HUES48 (cell line): Measurements from ENCODE around the gene SLC4A5.

Source experiments
- H3K27ac ChIP-seq: one replicate; pipeline ENCODE4 v1.7.0; 2013; ENCODE audit warnings: low read depth, low read length, inconsistent platforms
- H3K27me3 ChIP-seq: 2 replicates; pipeline ENCODE4 v1.6.1; 2013; ENCODE audit warnings: mild to moderate bottlenecking, low read length; ENCODE audit not compliant: control insufficient read depth, insufficient read depth
- H3K36me3 ChIP-seq: 2 replicates; pipeline ENCODE4 v1.6.1; 2013; ENCODE audit warnings: low read length; ENCODE audit not compliant: control insufficient read depth, insufficient read depth
- H3K4me1 ChIP-seq: 2 replicates; pipeline ENCODE4 v1.6.1; 2013; ENCODE audit warnings: mild to moderate bottlenecking, low read length; ENCODE audit not compliant: control insufficient read depth, insufficient read depth
- H3K4me3 ChIP-seq: 2 replicates; pipeline ENCODE4 v1.5.1; 2013; ENCODE audit warnings: mild to moderate bottlenecking, low read depth, low read length
- H3K9ac ChIP-seq: 2 replicates; pipeline ENCODE4 v1.6.1; 2013; ENCODE audit warnings: mild to moderate bottlenecking, low read depth, low read length, moderate library complexity
- H3K9me3 ChIP-seq: 2 replicates; pipeline ENCODE4 v1.6.1; 2013; ENCODE audit warnings: low read length; ENCODE audit not compliant: control insufficient read depth, insufficient read depth

SLC4A5 gene

GRCh38 chr2:74379851-74380789 is 36.9 kb upstream of the SLC4A5 start, which contains the start of gene DCTN1:
TSS of gene DCTN1 (minus strand) at chr2:74380311. CDS start at chr2:74380037, 274 bp downstream.
- Histone ChIP-seq H3K4me3 (peak within 1 kb of the TSS; percentile 36; the same call in 1 of the 2 replicates), H3K4me1 (peaks cover 15% of the 10 kb centered on the region), H3K27me3 (no peaks in the 10 kb centered on the region), H3K27ac (peak within 1 kb of the TSS; percentile 62), H3K36me3 (peaks cover 41% of the 10 kb centered on the region), H3K9ac (no peak within 1 kb of the TSS), H3K9me3 (no peaks in the 10 kb centered on the region)

- no peaks in the 10 kb centered on the region for H3K9me3 ChIP-seq
- no peak overlapping the region for H3K4me3 ChIP-seq
- H3K9ac ChIP-seq = no peak overlapping the region
- no peaks in the 10 kb centered on the region for H3K27me3 ChIP-seq
- H3K27ac ChIP-seq = no peak overlapping the region
- H3K4me1 ChIP-seq = peaks cover 33% of the 10 kb centered on the region
- H3K36me3 ChIP-seq = peaks cover 24% of the 10 kb centered on the region
Observed at GRCh38 chr2:74378007-74378406, 34.8 kb upstream of the SLC4A5 start.

GRCh38 chr2:74375838-74376237 is 32.6 kb upstream of the SLC4A5 start:
- Histone ChIP-seq H3K27me3 (no peaks in the 10 kb centered on the region), H3K36me3 (peaks cover 33% of the 10 kb centered on the region), H3K9me3 (no peaks in the 10 kb centered on the region), H3K4me1 (peaks cover 34% of the 10 kb centered on the region), H3K4me3 (no peak overlapping the region), H3K9ac (no peak overlapping the region), H3K27ac (no peak overlapping the region)

GRCh38 chr2:74374509-74375205 is 31.4 kb upstream of the SLC4A5 start:
- Histone ChIP-seq H3K9ac (peak overlapping the region; percentile 13; the same call in 1 of the 2 replicates), H3K27ac (peak overlapping the region; percentile 21), H3K4me1 (peaks cover 24% of the 10 kb centered on the region), H3K27me3 (no peaks in the 10 kb centered on the region), H3K36me3 (peaks cover 45% of the 10 kb centered on the region), H3K4me3 (peak overlapping the region; percentile 63), H3K9me3 (no peaks in the 10 kb centered on the region)

- H3K27ac ChIP-seq = peak overlapping the region; percentile 3
- peaks cover 18% of the 10 kb centered on the region for H3K4me1 ChIP-seq
- H3K36me3 ChIP-seq = peaks cover 51% of the 10 kb centered on the region
- H3K4me3 ChIP-seq = peak overlapping the region; percentile 63
- peak overlapping the region; percentile 13; the same call in 1 of the 2 replicates for H3K9ac ChIP-seq
- no peaks in the 10 kb centered on the region for H3K9me3 ChIP-seq
- no peaks in the 10 kb centered on the region for H3K27me3 ChIP-seq
Observed at GRCh38 chr2:74373985-74374384, 30.8 kb upstream of the SLC4A5 start.

GRCh38 chr2:74373221-74373676 is 30.0 kb upstream of the SLC4A5 start:
- peaks cover 18% of the 10 kb centered on the region for H3K4me1 ChIP-seq
- no peak overlapping the region for H3K27ac ChIP-seq
- H3K4me3 ChIP-seq = 0 out of 2 replicates have a peak overlapping the region, but pooled peaks have one; percentile 10
- H3K9ac ChIP-seq = no peak overlapping the region
- H3K27me3 ChIP-seq = no peaks in the 10 kb centered on the region
- H3K36me3 ChIP-seq = peaks cover 59% of the 10 kb centered on the region
- no peaks in the 10 kb centered on the region for H3K9me3 ChIP-seq

- H3K36me3 ChIP-seq = peaks cover 61% of the 10 kb centered on the region
- H3K9me3 ChIP-seq = no peaks in the 10 kb centered on the region
- H3K4me1 ChIP-seq = peaks cover 18% of the 10 kb centered on the region
- no peak overlapping the region for H3K4me3 ChIP-seq
- H3K27me3 ChIP-seq = no peaks in the 10 kb centered on the region
- H3K27ac ChIP-seq = no peak overlapping the region
- H3K9ac ChIP-seq = no peak overlapping the region
Observed at GRCh38 chr2:74372674-74373073, 29.5 kb upstream of the SLC4A5 start.

- Histone ChIP-seq H3K4me3 (no peak overlapping the region), H3K36me3 (peaks cover 61% of the 10 kb centered on the region), H3K9ac (no peak overlapping the region), H3K27ac (no peak overlapping the region), H3K9me3 (no peaks in the 10 kb centered on the region), H3K4me1 (peaks cover 18% of the 10 kb centered on the region), H3K27me3 (no peaks in the 10 kb centered on the region)
Observed at GRCh38 chr2:74371421-74371820, 28.2 kb upstream of the SLC4A5 start.

GRCh38 chr2:74369976-74370375 is 26.8 kb upstream of the SLC4A5 start:
- peaks cover 17% of the 10 kb centered on the region for H3K4me1 ChIP-seq

GRCh38 chr2:74368499-74368898 is 25.3 kb upstream of the SLC4A5 start:
- Histone ChIP-seq H3K27me3 (no peaks in the 10 kb centered on the region), H3K9ac (no peak overlapping the region), H3K9me3 (no peaks in the 10 kb centered on the region), H3K4me1 (peaks cover 6% of the 10 kb centered on the region), H3K27ac (no peak overlapping the region), H3K36me3 (peaks cover 83% of the 10 kb centered on the region), H3K4me3 (no peak overlapping the region)

More at GRCh38 chr2:74369976-74370375, 26.8 kb upstream of the SLC4A5 start:
- Histone ChIP-seq H3K9ac (no peak overlapping the region), H3K27me3 (no peaks in the 10 kb centered on the region), H3K27ac (no peak overlapping the region), H3K36me3 (peaks cover 68% of the 10 kb centered on the region), H3K4me3 (no peak overlapping the region), H3K9me3 (no peaks in the 10 kb centered on the region)
